Upper lobe of left lung (tissue), 4 donors: ENCODE results near the gene PLEKHG2.

Source experiments
- EP300 ChIP-seq, 4 donors: sonication (generic); formaldehyde crosslinking; IDR thresholded peaks; one replicate each; pipeline ENCODE4 v1.5.1; 2017; ENCODE audit warnings: antibody characterized with exemption in 4 of 4, control low read depth in 2 of 4
- POLR2A ChIP-seq, 4 donors: fragments of 450-650 bp; IDR thresholded peaks; one replicate each; pipeline ENCODE4 v1.5.1; 2016 to 2017; ENCODE audit warnings: antibody characterized with exemption in 4 of 4, mild to moderate bottlenecking in 2 of 4
- POLR2AphosphoS5 ChIP-seq, 2 donors: sonication (generic); formaldehyde crosslinking; IDR thresholded peaks; one replicate each; pipeline ENCODE4 v1.5.1; 2017; ENCODE audit warnings: antibody characterized with exemption in 2 of 2
- TF ChIP-seq, protein P1 (sequence below), 6 experiments: fragments of 450-650 bp in 4 of 6; fragments of 200-600 bp in 2 of 6; sonication (generic) in 2 of 6; IDR thresholded peaks; one replicate each; pipeline ENCODE4 v1.5.1; 2016 to 2019; ENCODE audit warnings: antibody characterized with exemption in 6 of 6

DNA sequence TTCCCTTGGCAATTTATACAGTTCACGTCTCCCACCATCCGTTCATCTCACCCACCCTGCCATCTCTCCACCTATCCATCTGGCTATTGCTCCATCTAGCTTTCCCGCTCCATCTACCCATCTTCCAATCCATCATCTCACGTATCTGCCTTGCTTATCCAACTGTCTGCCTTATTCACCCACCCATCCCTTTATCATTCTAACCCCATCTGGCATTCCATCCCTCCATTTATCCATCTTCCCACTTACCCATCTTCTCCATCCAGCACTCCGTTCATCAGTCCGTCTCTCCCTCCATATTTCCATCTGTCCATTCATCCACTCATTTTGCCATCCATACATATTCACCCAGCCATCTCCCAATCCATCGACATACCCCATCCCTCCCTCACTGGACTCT, 13.3 kb downstream of the PLEKHG2 start:
- TF ChIP-seq, protein P1, sequence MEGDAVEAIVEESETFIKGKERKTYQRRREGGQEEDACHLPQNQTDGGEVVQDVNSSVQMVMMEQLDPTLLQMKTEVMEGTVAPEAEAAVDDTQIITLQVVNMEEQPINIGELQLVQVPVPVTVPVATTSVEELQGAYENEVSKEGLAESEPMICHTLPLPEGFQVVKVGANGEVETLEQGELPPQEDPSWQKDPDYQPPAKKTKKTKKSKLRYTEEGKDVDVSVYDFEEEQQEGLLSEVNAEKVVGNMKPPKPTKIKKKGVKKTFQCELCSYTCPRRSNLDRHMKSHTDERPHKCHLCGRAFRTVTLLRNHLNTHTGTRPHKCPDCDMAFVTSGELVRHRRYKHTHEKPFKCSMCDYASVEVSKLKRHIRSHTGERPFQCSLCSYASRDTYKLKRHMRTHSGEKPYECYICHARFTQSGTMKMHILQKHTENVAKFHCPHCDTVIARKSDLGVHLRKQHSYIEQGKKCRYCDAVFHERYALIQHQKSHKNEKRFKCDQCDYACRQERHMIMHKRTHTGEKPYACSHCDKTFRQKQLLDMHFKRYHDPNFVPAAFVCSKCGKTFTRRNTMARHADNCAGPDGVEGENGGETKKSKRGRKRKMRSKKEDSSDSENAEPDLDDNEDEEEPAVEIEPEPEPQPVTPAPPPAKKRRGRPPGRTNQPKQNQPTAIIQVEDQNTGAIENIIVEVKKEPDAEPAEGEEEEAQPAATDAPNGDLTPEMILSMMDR (IDR thresholded peaks at IDR 0.05), result no peak
- TF ChIP-seq POLR2A (IDR thresholded peaks at IDR 0.05), result no peak
- TF ChIP-seq POLR2AphosphoS5 (IDR thresholded peaks at IDR 0.05), result no peak
- no peak for TF ChIP-seq EP300 (IDR thresholded peaks at IDR 0.05)
